Right renal cortex interstitium (tissue), 3 donors: Measurements from ENCODE around the gene POLE. TPM values are rescaled to one million over a fixed set of nuclear protein-coding genes. Genes with fewer than 3 reads are reported as not detected.

ENCODE experiments used
- DNase-seq, 3 donors: peaks; one replicate each; pipeline ENCODE4 v3.0.0-alpha.2; 2013; ENCODE audit warnings: low read depth in 3 of 3, low spot score in 2 of 3
- polyA plus RNA-seq, 3 donors: library from polyadenylated mRNA; unstranded; fragments of 120-200 nt; gene quantifications; one replicate each; pipeline ENCODE4 v1.2.1, GENCODE V29; 2013; ENCODE audit not compliant: insufficient read length in 3 of 3

The POLE gene
- polyA plus RNA-seq, 3 donors: 44.5 to 45.7 (median 44.5) TPM

DNA sequence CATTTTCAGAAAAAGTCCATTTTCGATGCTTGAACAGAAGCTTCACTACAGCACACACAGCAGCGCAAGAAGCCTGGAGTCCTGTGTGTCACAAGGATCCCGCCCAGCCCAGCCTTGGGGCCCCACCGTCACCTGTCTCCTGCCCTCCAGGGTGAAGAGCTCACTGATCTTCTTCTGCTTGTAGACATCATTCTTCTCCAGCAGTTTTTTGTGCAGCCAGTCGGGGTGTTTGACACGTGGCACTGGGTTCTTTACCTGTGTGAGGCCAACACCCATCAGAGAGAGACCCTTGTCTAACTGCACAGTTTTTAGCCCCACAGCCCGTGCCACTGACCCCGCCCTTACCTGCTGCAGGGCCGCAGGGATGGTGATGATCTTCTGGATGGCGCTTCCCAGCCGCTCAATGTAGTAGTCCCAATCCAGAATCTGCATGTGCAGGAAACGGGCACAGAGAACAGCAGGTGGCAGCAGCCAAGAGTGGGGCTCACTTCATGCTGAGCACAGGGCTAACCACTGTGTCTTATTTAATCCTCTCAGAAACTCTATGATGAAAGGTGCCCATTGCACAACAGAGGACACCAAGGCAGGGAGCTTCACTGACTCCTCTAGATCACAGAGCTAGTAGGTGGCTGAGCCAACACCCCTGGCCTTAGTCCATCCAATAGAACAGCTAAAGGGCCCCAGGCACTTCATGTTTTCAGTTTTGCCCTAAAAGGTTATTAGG is 30.0 kb downstream of the POLE start:
- no peak for DNase-seq

DNA sequence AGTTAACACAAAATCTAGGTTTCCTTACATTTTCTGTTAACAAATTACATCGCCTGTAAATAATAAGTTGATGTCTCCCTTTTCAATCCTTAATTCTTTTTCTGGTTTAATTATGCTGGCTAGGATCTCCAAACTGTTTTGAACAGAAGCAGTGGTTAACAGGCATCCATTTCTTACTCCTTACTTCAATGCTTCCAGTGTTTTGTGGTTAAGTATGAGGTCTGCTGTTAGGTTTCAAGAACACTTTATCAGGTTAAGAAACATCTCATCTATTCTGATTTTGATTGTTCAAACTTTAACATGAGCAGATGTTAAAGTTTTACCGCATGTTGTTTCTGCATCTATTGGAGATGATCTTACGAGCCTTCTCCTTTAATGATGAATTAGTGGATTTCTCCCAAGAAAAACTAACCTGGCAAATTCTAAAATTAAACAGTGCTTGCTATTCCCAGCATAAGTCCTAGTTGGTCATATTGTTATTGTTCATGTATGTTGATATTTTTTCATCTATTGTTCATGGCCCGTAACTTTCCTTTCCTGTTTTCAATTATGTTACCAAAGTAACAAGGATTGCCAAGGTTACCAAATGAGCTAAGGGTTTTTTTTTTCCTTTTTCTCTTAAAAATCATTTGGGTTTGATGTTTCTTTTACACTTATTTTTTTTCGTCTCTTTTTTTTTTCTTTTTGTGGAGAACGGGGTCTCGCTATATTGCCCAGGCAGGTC is 33.4 kb downstream of the POLE start:
- no peak for DNase-seq

DNA sequence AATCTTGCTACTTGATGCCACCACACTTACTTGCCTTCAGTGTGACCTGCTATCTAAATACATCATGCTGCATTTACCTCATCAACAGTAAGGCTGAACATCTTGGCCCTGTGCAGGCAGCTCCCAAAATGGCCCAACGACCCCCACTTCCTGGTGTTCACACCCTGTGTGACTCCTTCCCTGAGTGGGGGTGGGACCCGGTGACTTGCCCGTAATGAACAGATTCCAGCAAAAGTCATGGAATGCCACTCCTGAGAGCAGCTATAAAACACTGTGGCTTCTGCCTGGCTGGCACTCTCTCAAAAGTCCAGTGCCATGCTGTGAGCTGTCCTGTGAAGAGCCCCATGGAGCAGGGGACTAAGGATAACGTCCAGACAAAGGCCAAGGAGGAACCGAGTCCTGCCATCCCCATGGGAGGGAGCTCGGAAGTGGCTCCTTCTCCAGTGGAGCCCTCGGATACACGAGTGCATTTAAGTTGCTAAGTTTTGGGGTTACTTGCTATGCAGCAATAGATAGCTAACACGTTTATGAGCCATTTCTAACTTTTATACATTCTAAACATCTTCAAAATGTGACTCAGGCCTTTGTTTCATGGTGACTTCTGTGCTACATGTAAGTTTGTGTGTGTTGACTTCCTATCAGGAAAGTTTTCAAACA is 35.6 kb downstream of the POLE start:
- no peak for DNase-seq

DNA sequence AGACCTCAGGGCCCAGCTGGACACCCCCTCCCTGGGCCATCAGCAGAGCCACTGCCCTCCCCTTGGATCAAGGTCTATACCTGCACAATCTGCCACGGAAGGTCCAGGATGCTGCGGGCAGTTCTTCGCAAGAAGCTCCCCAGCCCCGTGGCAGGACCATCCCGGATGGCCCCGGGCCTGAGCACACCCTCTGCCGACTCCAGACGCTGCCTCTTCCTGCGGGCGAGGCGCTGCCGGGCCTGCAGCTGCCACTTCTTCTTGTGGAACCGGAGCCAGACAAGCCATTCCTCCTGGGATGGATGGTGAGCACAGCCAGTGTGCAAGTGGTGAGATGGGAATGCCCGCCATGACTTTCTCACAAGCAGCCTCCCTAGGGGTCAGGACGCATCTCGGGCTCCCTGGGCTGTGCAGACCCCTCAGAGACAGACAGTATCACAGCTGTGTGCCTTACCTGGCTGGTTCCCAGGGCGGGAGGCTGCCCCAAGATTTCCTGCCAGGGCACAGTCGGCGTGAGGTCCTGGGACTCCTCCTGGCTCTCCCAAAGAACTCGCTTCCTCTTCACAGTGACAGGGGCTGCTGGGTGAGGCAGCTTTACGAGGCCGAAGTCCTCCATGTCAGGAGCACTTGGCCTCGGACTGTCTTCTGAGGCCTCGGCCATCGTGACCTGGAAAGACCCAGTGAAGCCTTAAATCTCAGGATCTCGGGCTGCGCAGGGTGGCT is 37.8 kb downstream of the POLE start:
- no peak for DNase-seq

DNA sequence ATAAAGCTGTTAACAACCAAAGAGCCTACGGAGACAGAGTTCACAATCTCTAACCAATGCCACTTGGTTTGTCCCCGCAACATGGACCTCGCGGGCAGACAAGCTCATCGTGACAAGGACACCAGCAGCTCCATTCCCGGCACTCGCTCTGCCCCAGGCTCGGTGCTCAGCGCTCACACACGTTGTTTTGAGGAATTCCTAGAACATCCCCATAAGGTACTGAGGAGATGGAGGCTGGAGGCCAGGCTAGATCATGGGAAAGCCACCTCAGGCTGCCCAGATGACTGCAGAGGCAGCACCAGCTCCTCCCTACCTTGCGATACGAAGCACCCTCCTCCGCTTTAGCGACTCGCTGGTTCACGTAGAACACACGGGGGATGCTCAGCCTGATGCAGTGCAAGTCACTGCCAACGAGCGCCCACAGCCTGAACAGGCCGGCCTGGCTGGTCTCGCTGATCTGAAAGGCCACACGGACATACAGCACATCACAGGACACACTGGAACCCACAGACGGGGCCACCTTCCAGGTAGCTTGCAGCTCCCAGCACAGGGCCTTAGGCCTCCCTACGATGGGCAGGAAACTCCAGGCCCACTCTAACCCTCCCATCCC is 38.4 kb downstream of the POLE start:
- no peak for DNase-seq

DNA sequence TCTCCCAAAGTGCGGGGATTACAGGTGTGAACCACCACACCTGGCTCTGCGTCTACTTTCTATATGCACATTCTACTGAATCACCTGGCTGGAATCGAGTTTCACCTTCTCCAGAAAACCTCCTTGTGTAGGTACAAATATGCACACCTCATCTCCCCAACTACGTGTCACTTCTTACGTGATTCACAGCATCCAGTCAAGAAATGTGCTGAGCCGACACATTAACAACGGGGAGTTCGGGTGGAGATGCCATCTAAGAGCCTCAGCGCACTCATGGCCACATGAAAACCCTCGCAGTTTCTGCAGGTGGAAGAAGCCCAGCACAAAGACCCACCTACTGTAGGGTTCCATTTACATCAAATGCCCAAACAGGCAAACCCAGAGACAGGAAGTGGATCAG is 39.3 kb downstream of the POLE start:
- DNase-seq: no peak

DNA sequence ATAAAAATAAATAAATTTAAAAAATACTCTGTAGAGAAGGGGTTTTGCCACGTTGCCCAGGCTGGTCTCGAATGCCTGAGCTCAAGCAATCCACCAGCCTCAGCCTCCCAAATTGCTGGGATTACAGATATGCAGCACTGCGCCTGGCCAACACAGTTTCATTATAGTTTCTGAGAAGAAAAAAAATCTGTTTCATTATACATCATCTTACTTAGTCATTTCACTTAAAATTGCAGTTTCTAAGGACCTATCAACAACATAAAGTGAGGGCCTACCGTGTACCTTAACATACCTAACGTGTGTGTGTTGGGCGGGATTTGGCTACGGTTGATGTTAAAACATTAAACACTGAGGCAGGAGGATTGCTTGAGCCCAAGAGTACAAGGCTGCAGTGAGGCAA is 40.3 kb downstream of the POLE start:
- DNase-seq: no peak

DNA sequence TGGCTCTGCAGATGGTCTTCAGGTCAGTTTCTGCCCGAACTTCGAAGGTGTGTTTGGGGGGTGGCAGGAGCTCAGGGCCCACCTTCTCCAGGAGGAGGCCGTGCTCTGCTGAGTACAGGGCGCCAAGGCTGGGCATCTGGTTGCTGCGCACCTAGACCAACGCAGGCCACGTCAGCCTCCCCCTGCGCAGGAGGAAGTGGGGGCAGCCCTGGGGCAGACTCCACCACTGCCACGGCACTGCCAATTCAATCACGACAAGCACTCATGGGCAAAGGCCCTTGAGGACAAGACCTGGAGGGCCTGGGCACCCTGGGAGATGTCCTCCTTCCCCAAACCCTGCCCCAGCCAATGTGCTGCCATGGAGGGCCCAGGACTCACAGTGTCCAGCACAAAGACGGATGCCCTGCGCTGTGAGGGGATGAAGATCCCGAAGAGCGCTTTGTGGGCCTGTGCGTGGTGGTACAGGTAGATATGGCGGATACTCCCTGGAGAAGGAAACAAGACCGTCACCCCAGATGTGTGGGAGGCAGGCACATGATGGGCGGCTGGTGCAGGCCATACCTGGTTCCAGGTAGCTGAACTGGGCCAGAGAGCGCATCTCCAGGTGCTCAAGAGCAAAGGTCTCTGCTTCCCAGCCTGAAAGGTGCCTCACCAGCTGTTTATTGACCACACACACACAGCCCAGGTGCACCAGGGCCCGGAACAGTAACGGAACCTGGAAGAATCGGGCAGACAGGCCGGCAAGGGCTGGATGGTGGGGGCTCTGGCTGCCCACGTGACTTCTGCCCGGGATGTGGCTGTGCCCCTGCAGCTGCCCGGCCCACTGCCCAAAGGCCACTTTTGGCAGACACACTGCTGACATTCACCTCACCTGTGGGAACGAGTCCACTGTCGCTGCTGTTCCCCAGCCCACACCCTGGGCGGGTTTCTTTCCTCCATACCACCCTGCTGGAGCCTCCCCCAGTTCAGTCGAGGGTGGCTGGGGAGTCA is 44.0 kb downstream of the POLE start:
- no peak for DNase-seq

DNA sequence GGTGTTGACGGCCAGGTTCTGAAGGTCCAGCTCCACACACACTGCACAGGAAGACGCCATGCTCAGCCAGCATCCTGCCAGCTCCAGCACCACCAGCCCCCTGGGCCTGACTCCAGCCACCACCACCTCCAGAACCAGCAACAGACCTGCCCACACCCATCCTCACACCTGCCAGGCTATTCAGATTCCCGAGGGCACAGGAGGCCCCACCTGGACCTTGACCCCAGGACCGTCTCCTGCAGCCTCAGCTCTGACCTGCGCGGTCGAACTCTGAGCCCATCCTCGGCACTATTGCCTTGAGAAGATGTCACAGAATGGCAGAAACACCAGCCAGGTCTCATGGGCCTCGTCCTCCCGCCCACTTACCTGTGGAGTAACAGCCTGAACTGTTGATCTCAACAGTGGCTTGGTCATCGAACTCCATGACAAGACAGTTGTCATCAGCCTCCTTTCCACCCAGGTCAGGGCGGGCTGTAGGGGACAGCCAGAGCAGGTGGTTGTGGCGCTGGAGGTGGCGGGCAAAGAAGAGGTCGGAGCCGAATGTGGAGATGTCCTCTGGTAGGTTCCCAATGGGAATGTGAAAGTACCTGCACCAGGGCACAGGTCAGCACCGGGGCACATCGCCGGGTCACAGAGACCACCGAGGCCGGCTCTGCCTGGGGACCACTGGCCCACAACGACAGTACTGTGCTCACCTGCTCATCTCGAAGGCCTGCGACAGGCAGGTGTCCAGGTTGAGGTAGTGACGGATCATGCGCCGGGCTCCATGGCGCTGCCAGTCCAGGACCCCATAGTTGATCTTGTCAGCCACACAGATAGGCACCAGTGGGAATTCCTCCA is 45.1 kb downstream of the POLE start:
- DNase-seq: no peak

DNA sequence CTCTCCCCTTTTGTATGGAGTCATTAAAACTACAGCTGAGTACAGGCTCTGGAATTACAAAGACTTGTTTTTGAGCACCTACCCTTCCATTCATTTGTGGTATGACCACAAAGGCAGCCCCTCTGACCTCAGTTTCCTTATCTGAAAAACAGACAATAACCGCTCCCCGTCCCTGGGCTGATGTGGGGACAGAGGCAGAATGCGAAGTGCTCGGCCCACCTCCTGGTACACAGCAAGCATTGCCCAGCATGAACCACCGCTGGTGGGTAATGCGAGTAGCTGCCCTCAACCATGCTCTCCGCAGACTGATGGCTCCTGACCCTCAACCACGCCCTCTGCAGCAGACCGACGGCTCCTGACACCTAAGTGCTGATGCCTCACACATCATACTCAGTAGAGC is 46.2 kb downstream of the POLE start:
- no peak for DNase-seq

DNA sequence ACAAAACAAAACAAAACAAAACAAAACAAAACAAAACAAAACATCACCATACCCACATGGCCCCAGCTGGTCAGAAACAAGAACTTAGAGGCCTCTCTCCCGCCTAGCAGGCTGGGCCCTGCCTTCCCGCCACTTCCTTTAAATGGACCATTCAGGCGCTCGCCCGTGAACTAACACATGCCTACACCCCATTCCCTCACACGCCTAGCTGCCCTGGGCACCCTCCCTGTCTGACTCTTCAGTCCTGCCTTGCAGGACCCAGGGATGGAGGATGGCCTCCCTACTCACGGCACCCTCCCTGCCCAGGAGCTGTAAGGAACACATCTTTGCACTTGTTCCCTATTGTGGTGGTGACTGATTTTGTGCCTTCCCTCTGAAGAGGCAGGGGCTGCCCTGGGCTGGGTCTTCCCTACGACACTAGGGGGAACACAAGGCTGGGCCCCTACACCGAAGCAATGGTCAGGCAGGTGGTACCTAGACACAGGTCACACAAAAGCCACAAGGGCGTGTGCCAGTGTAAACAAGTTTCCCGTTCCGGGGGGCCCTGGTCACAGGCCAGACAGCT is 47.1 kb downstream of the POLE start:
- DNase-seq: no peak

DNA sequence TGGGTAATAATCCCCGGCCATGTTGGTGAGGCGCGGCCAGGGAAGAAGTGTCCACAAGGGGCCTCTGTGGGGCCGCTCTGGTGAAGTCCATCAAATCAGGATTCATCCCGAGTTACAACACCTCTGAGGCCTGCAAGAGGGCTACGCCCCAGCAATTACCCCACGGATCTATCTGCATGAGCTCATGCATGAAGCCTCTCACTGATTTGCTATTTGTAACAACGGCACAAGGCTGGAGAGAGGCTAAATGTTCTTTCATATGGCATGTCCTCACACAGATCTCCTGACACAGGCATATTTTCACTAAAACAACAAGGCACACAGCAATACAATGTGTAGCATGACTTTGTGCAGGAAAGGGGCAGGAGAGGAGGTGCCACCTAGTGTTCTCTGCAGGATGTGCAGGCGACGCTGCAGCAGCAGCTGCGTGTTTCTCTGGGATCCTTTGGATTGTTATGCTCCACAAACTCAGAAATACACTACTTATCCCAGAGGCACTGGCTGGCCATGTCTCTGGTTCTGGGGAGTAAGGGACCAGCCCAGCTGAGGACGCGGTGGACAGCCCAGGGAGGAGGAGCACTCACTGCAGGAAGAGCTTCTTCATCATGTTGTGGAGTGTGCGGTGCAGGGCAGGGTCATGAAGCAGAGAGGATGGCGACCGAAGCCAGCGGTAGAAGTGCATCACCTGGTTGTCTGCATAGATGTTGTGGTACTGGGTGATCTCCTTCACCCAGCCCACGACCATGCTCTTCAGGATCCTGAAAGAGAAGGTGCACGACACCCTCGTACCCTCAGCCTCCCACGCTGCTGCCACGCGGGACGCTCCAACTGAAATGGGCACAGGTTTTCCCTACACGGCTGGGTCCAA is 48.4 kb downstream of the POLE start:
- DNase-seq: no peak

DNA sequence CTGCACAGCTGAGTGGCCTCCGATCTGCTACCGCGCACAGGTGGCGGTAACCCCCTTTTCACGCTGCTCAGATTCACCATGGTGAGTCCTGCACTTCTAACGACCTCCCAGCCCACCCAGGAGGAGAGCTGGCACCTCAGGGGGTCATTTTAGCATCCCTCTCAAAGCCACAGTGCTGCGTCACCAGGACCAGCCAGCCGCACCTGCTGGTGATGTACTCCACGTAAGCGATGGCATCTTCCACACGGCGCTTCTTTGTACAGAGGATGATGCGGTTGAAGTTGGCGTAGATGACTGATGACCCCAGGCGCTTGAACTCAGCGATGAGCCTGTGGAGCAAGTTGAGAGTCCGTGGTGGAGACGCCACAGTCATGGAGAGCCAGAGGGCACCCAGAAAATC is 49.3 kb downstream of the POLE start:
- DNase-seq: no peak

DNA sequence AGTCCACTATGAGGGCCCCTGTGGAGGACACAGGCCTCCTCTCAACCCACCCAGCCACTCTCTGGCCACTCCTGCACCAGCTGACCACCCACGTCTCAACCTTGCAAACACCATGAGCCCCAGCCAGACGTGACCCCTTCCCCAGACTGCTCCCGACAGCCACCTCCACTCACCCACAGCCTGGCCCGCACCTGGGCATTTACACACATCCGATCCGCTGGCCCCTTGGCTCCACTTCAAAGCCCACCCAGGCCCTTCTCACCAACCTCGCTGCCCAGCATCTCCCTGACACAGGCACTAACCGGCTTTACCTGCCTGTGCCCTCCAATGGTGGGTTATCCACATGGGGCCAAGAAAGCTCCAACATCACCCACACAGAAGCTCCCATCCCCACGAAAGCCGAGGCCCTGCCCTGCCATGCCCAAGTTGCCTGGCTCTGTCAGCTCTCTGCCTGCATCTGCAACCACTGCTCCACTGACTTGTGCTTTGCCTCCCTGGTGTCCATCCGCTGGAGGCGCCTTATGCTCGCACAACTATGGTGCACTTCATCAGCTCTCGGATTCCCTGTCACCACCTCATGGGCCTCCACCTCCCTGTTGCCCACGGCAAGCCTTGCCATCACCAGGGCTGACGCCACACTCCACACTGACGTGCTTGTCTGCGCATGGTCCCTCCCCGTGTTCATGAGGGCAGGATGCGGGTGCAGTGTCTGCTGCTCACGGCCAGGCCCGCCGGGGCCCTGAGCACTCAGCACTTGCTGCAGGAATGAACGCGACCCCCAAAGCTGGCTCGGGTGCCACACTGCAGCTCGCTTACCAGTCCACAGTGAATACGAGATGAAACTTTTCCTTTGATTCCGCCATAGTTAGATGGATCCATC is 51.8 kb downstream of the POLE start:
- DNase-seq: no peak

DNA sequence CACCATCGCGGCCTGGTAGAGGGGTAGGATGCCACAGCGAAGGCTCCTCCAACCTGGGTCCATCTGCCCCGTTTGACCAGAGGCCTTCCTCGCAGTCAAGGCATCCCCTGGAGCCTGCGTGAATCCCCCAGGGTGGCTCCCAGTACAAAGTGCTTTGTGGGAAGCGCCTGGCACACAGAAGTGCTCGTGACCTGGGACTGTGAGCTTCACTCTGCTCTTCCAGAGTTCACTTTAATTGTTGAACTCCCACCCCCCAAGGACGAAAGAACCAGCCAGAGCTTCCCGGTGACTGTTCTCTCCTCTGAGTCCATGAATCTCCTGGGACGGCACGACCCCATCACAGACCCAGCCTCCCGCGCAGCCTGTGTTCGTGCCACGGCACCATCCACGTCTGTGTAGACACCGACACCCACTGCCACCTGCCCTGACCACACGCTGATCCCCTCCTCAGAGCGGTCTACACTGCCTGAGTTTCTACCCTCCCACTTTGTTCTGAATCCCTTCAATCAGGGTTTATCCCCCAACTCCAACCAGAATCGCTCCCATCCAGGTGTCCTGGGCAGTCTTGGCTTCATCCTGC is 52.6 kb downstream of the POLE start:
- no peak for DNase-seq

DNA sequence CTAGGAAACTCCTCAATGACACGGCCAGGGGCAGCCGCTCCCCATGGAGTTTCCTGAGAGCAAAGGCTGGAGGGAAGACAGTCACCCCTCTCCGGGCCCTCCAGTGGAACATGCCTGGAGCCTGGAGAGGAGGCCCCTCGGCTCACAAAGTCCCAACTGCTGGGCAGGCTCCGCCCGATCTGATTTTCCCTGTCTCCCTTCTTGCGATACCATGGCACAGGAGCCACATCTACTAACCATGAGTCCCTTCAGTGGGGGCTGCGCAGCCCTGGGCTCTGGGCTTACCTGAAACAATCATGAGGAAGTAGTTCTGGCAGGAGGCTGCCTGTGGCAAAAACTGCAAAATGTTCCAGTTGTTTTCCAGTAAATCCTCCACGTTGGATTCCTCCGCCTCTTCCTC is 53.2 kb downstream of the POLE start:
- DNase-seq: no peak
